AG04450 (cell line): ENCODE measurements around the gene SDR39U1. TPM values are rescaled to one million over a fixed set of nuclear protein-coding genes. Genes with fewer than 3 reads are reported as not detected.

Experiments
- CTCF ChIA-PET: fragments of 300-600, 350-600 bp; formaldehyde crosslinking; extraction: SDS; loops from one replicate; lab custom pipeline; 2022; ENCODE audit warnings: antibody characterized with exemption, inconsistent platforms; lab: Charles Lee
- POLR2A ChIA-PET: fragments of 350-600 bp; formaldehyde crosslinking; extraction: SDS; loops from one replicate; lab custom pipeline; 2021; ENCODE audit warnings: antibody characterized with exemption, inconsistent platforms; lab: Yijun Ruan, JAX
- DNase-seq: peaks from one replicate; pipeline ENCODE4 v3.0.0-alpha.2; 2011; ENCODE audit warnings: low read depth, low spot score
- H3K27ac ChIP-seq: one replicate; pipeline ENCODE4 v1.5.1; 2012; ENCODE audit warnings: low read depth, low read length, control low read depth
- H3K27me3 ChIP-seq: one replicate; pipeline ENCODE4 v1.6.0; 2012; ENCODE audit warnings: low read length; ENCODE audit not compliant: control insufficient read depth, insufficient read depth
- H3K4me3 ChIP-seq: 2 replicates; pipeline ENCODE4 v1.5.1; 2011; ENCODE audit warnings: mild to moderate bottlenecking, low read depth, low read length, control low read depth
- H3K9me3 ChIP-seq: 2 replicates; pipeline ENCODE4 v1.5.1; 2012; ENCODE audit warnings: low read length; ENCODE audit not compliant: control insufficient read depth, insufficient read depth
- CTCF ChIP-seq: IDR thresholded peaks from 2 replicates; pipeline ENCODE4 v1.5.1; 2011; ENCODE audit warnings: low read depth, low read length, control low read depth, inconsistent platforms
- polyA plus RNA-seq: library from polyadenylated mRNA; depleted of rRNA; stranded (reverse); fragments of >200 nt; gene quantifications from 2 replicates; pipeline ENCODE4 v1.2.3, GENCODE V29; 2011

The SDR39U1 gene
- polyA plus RNA-seq, 1 experiment: 22.9 TPM

GRCh38 chr14:24428628-24429394, 13.8 kb downstream of the SDR39U1 start:
- TF ChIP-seq CTCF: no peak
- Histone ChIP-seq H3K27ac (no peak overlapping the region), H3K4me3 (no peak overlapping the region), H3K27me3 (no peaks in the 10 kb centered on the region), H3K9me3 (peaks cover 3% of the 10 kb centered on the region; the same call in 1 of the 2 replicates)
- no peak for DNase-seq
- CTCF ChIA-PET: interaction anchor here (0.9 to 13.3 kb wide), 3 partner anchors 62 to 97 kb away, joined by 4 to 712 read pairs (median 160); partner anchors contain the start of genes ADCY4 and RIPK3
- POLR2A ChIA-PET: interaction anchor here (1.1 to 3.1 kb wide), 2 partner anchors 63 to 130 kb away, joined by 3 to 42 read pairs; partner anchors contain the start of genes DHRS1 and NOP9

- Histone ChIP-seq H3K9me3 (peaks cover 3% of the 10 kb centered on the region; the same call in 1 of the 2 replicates), H3K27ac (no peak overlapping the region), H3K27me3 (peaks cover 3% of the 10 kb centered on the region), H3K4me3 (no peak overlapping the region)
- CTCF ChIA-PET: interaction anchor here (0.9 to 13.3 kb wide), 2 partner anchors 62 to 96 kb away, joined by 4 to 712 read pairs; partner anchors contain the start of genes ADCY4 and RIPK3
- POLR2A ChIA-PET: no interaction called here
- DNase-seq: no peak
- no peak for TF ChIP-seq CTCF
Measured at GRCh38 chr14:24427537-24428508, 14.8 kb downstream of the SDR39U1 start.

GRCh38 chr14:24426912-24427536, 15.6 kb downstream of the SDR39U1 start:
- Histone ChIP-seq H3K27ac (no peak overlapping the region), H3K4me3 (no peak overlapping the region), H3K27me3 (peaks cover 3% of the 10 kb centered on the region), H3K9me3 (peaks cover 3% of the 10 kb centered on the region; the same call in 1 of the 2 replicates)
- CTCF ChIA-PET: interaction anchor here (13.3 kb wide), 1 partner anchor 95 kb away, joined by 712 read pairs; the partner anchor contains the start of genes ADCY4 and RIPK3
- POLR2A ChIA-PET: no interaction called here
- DNase-seq: no peak
- TF ChIP-seq CTCF: no peak

- ChIA-PET POLR2A (no interaction called here), CTCF (interaction anchor here (1.1 to 13.3 kb wide), 4 partner anchors 10 to 94 kb away, joined by 5 to 712 read pairs (median 18); partner anchors contain the start of genes ADCY4 and RIPK3)
- Histone ChIP-seq H3K27me3 (peaks cover 4% of the 10 kb centered on the region), H3K9me3 (peaks cover 3% of the 10 kb centered on the region; the same call in 1 of the 2 replicates), H3K4me3 (no peak overlapping the region), H3K27ac (no peak overlapping the region)
- DNase-seq: no peak
- no peak for TF ChIP-seq CTCF
Measured at GRCh38 chr14:24426150-24426911, 16.2 kb downstream of the SDR39U1 start.
